GM18907 (cell line): ENCODE results near the gene FBXL4.
A peak's percentile ranks its signal among the peaks of the same experiment; 100 is the strongest.

Source experiments
- ATAC-seq: cut with Tn5 transposase; IDR thresholded peaks from one replicate; pipeline ENCODE4 v1.9.1; 2021; ENCODE audit warnings: mild to moderate bottlenecking, moderate library complexity; ENCODE audit not compliant: unreplicated experiment

Gene FBXL4

DNA sequence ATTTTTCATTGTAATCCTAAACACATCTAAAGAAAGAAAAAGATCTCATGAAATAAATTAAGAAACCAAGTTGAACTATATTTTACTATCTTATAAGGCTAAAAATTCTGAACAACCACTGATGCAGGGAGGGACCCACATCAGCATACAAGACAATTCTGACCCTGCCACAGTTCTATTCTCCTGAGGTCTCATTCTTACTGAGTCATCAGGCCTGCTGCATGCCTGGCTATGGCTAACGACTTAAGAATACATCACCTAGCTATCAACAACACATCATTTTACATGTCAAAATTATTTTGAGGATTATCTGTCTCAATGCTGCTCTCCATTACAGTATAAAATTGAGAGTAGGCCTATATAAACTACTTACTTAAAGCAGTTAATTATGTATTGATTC, 52.9 kb downstream of the FBXL4 start:
- no peak for ATAC-seq

DNA sequence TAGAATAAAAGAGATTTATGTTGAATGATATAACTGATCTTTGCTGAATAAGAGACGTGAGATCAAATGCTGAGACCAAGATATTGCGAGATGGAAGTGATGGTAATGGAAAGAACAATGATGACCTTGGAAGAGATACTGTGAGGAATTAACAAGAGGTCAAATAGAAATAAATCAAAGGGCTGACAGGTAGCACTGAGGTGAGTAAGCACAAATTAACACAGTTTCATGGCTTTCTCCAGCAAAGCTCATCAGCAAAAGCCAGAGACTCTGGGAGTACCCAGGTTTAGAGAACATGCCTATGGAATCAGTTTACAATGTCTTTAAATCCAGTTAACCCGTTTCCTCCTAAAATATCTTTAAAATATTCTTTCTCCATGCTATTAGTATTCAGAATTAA, 60.1 kb downstream of the FBXL4 start:
- ATAC-seq, result no peak

DNA sequence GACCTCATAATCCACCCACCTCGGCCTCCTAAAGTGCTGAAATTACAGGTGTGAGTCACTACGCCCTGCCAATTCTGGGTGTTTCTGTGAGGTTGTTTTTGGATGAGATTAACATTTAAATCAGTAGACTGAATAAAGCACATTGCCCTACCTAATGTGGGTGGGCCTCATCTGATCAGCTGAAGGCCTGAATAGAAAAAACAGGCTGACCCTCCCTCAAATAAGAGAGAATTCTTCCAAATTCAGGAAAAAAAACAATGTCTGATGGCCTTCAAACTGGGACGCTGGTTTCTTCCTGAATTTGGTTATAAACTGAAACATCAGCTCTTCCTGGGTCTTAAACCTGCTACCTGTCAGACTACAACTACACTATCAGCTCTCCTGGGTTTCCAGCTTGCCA, 62.4 kb downstream of the FBXL4 start:
- no peak for ATAC-seq

GRCh38 chr6:98880486-98880885, 67.3 kb downstream of the FBXL4 start:
- ATAC-seq, result peak; percentile 96

DNA sequence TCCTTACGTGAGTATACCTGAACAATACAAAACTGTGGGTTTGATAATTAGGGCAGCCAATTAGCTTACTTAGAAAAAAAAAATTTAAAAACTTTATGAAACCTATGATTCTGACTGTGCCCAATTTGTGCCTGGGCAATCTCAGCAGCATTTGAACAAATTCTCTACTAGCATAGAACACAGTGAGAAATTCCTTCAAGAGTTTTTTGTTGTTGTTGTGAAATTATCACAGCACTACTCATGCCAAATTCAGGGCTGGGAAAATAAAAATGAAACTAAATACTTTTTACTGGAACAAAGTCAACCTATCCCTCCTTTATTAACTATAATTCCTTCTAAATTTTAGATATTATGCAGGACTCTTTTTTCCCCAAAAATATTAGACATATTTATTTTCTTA, 70.5 kb downstream of the FBXL4 start:
- ATAC-seq, result no peak

GRCh38 chr6:98875375-98875774, 72.4 kb downstream of the FBXL4 start:
- ATAC-seq, result no peak

DNA sequence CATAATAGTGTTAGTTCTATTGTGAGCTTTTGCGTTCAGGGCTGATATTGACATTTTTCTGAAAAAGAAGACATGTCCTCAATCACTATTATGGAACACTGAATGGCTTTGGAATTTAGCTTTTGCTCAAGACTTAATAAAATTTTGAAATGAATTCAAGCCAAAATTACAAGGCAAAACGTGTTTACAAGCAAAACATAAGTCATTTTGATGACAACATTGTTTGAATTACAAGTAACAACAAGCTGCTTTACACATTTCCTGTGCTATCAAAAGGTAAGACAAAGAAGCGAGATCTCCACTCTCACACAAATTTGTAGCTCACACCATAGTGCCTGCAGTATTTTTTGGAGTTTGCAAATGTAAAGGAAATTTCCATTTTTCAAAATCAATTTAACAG, 75.9 kb downstream of the FBXL4 start:
- no peak for ATAC-seq

GRCh38 chr6:98871057-98871456, 76.7 kb downstream of the FBXL4 start:
- ATAC-seq, result no peak

- ATAC-seq, result no peak
These were observed 83.2 kb downstream of the FBXL4 start for GRCh38 chr6:98864497-98864896.

- ATAC-seq, result no peak
These were observed 99.1 kb downstream of the FBXL4 start for GRCh38 chr6:98848539-98849242.

DNA sequence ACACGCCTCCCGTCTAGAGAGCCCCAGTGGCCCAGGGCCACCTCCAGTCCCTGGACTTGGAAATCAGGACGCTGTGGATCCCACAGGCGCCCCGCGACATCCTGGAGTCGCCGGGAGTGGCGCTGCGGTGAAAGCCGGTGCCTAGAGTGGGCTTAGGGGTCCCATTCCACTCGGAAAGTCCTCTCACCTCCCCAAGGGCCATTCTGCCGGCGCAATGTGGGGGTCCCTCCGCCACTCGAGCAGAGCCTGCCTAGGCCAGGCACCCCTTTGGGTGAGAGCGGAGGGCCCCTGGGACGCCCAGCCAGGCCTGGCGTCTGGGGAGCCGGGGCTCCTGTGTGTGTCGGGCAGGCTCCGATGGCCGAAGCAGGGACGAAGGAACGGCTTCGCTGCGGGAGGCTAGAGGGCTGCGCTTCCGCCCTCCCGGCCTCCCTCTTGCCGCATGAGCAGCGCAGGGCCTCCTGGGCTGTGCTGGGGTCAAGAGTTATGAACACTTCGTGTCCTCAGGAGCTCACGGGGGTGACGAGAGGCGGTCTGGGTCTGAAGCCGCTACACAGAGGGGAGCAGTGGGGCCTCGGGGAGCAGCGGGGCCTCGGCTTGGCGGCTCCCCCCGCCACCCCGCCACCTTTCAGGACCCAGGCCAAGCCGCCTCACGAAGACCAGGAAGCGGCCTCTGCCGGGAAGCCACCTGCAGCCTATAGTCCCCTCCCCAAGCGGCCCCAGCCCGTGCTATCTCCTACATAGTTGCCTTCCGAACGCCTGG, 99.8 kb downstream of the FBXL4 start:
- ATAC-seq, result peak; percentile 68

- no peak for ATAC-seq
These were observed 100.3 kb downstream of the FBXL4 start for GRCh38 chr6:98847416-98847778.

GRCh38 chr6:98846021-98846380, 101.7 kb downstream of the FBXL4 start:
- ATAC-seq, result no peak

- ATAC-seq, result peak; percentile 66
These were observed 102.3 kb downstream of the FBXL4 start for GRCh38 chr6:98845211-98846020.

DNA sequence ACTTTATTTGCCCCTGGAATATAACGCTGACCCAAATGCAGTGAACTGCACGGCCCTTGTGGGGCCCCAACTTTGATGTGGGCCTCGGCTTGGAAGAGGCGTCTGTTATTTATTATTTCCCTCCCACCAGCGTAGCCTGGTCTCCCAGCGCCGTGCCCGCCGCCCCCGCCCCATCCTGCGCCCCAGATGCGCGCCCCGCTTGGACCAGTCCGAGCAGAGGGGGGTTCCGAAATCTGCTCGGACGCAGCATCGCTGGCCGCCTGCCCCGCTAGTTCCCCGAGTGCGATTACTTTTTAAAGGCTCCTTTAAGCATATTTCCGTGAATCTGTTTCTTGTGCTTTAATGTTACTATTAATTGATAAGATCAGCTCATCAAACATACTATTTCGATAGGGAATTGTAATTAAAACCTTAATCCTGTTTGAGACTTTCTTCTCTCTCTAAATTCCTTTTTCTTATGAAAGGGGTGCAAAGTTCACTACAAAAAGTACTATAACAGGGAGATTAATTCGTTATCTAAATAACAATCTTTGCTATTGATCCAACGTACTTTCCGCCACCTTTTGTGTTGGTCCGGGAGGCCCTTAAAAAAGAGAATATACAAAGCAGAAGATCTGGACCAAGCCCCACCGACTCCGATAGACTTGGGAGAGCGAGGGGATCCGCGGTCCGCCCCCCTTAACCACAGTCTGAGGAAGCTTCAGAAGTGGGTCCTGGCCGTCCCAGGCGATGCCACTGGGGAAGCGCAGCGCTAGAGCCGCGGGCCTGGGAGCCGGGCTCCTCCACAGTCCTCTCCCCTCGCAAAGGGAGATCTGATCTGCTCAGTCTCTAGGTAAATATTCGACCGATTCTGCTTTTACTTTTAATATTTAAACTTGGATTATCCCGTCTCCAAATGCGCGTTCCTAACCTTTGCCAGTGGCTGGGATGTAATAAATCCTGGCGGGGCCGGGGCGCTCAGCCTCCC, 103.2 kb downstream of the FBXL4 start:
- no peak for ATAC-seq

- ATAC-seq, result no peak
These were observed 104.2 kb downstream of the FBXL4 start for GRCh38 chr6:98843271-98844243.

DNA sequence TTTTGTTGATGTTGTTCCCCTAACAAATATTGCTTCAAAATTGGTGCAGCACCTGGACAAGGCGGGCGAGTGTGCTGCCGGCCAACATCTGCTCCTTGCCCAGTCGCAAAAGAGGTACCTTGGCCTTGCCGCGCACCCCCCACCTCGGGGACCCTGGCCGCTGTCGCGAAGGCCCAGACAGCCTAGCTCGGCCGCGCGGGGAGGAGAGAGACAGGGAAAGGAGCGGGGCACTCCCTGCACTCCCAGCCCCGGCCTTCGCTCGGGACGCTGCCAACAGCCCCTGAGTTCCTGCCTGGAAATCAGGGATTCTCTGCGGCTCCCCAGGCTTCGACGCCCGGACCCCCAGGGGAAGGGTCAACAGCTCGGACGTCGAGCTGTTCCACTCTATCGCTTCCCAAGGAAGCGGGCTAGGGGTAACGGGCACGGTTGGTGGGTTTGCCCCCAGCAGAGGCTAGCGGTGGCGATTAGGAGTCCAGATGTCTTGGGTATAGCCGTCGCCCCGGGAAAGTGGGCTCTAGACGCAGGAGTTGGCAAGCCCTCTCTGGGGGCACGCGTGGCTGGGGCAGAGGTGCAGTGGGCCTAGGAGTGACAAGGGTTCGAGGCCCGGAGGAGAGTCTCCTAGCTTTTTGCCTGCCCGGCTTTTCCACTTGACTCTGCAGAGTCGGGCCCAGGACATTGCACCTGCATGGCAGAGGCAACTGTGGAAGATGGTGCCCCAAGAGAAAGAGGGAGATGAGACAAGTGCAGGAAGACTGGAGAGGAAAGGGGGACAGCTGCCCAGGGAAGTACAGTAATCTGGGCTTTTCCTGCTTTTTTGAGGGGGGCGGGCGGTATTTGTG, 105.2 kb downstream of the FBXL4 start:
- no peak for ATAC-seq

DNA sequence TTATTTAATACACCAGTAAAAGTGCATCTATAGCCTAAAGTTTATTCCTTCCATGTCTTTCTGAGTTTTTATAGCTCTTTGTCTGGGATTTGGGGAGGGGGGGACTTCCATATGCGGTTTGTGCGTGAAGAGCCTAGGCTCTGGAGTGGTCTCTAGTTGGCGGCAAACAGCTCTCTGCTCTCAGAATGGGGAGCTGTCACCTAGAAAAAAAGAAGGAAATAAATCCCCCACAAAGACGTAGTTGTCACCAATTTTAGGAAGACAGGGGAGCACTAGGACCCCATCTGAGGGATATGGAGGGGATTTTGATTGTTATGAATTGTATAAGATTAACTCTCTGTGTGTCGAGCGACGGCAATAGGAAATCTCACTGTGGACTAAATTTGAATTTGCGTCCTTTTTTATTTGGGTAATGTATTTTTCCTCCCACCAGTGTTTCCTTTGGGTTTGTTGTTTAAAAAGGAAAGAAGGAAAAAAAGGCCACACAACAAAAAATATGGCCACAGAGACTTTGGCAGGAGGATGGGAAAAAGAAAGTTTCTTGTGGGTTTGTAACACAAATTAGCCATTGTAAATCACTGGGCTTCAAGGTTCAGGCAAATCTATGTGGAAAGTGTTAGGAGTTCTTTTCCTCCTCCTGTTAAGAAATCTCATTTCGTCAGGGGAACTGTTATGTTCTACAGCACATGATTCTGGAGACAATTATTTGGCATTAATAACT, 106.0 kb downstream of the FBXL4 start:
- no peak for ATAC-seq
